GM03348 (cell line): ENCODE data around the gene IQCH.
"Not testable (repeated sequence)": the region's sequence is repeated elsewhere in the genome, so short reads cannot be mapped to it uniquely, and the experiment has no call there.

Experiments used
- DNase-seq: peaks from one replicate; pipeline ENCODE4 v3.0.0; 2012; ENCODE audit warnings: low spot score

IQCH gene

DNA sequence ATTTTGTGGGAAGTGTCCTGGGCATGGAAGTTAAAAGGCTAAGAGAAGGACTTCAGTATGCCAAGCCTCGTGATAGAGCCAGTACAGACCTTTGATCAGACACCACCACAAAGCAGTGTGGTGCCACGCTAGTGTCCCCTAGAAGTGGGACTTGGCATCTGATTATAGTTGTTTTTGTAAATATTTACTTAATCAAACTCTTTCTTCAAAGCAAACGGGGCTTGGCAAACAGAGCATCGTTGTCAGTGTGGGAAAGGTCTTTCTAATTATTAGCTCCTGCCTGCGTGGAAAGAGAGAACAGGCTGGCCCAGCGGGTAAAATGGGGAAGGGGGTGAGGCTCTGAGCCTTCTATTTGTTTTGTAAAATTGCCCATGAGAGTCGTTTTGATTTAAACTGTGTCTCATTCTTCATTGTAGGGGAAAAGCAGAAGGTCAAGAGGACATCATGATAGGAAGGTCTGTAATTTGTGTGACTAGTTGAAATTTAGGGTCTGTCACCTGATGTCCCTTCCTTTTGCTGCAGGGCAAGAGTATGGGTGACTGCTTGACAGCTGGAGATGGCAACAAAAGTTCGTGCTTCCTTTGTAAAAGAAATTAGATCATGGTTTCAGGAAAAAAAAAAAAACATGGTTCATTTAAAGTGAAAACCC, 105.0 kb downstream of the IQCH start:
- DNase-seq = no peak

GRCh38 chr15:67361100-67361499, 106.5 kb downstream of the IQCH start:
- DNase-seq = no peak

DNA sequence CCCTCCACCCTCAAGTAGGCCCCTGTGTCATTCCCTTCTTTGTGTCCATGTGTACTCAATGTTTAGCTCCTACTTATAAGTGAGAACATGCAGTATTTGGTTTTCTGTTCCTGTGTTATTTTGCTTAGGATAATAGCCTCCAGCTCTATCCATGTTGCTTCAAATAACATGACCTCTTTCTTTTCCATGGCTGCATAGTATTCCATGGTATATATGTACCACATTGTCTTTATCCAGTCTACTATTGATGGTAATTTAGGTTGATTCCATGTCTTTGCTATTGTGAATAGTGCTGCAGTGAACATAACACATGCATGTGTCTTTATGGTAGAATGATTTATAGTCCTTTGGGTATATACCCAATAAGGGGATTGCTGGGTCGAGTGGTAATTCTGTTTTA, 109.1 kb downstream of the IQCH start:
- not testable (repeated sequence) for DNase-seq

DNA sequence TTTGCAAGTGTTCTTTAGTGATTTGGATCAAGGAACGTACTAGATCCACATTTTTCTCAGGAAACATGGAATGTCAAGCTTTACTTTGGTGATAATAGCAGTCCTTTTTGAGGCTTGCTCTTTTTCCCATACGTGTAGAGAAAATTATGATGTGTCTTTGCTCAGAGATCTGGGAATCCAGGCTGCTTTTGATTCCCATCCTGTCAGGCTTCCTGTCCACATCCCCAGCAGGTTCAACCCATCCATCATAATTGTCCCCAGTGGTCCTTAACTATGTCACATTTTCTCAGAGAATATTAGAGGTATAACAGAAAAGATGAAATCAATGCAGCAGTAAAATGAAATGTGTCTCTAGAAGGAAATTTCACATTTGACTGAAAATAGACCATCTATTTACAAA, 111.4 kb downstream of the IQCH start:
- DNase-seq = no peak

DNA sequence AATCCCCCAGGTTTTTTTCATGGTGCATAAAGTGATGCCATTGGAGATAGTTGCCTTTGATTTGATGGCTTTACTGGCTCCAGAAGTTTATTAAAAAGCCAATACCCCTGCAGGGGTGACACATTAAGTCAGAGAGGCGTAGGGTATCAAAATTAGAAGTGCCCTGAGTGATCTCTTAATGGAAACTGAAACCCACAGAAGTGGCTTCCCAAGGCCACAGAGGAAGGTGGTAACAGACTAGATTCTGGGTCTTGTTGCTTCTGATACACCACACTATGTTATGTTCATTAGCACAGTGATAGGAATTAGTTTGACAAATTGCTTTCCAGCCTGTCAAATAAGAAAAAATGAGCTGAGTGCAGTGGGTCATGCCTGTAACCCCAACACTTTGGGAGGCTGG, 112.3 kb downstream of the IQCH start:
- no peak for DNase-seq

- no peak for DNase-seq
Measured at GRCh38 chr15:67369359-67369998, 114.9 kb downstream of the IQCH start.

GRCh38 chr15:67370206-67370954, 115.8 kb downstream of the IQCH start:
- no peak for DNase-seq

GRCh38 chr15:67372543-67372942, 118.0 kb downstream of the IQCH start:
- no peak for DNase-seq

DNA sequence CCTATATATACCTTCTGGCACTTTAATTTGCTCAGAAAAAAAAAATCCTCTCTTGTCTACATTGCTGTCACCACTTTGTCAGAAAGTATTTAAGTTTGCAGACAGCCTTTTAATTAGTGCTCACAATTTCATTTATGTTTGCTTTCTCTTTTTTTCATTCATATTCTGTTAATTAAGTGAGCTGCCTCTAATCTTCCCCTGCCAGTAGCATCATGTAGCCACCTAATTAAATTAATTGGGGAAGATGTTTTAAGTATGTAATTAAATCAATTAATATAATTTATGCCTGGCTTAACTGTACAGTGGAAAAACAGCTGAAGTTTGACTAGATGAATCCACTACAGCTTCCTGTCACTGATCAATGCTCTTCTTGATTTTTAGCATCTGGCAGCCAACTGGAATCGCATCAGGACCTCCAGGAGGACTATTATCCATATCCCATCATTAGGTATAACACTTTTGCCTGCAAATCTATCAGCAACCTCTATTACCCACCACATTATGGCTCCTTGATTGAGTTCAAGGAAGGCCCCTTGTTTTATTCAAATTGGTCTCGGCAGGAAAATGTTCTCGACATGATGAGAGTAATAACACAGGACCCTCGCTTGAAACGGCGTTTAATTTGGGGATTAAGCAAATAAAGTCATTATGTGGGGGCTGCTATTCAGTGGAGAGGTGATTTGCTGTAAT, 118.5 kb downstream of the IQCH start:
- DNase-seq = no peak

GRCh38 chr15:67373971-67374370, 119.4 kb downstream of the IQCH start:
- no peak for DNase-seq

DNA sequence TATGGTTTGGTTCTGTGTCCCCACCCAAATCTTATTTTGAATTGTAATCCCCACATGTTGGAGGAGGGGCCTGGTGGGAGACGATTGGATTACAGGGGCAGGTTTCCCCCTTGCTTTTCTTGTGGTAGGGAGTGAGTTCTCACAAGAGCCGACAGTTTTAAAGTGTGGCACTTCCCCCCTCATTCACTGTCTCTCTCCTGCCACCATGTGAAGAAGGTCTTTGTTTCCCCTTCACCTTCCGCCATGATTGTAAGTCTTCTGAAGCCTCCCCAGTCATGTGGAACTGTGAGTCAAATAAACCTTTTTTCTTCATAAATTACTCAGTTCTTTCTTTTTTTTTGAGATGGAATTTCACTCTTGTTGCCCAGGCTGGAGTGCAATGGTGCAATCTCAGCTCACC, 124.9 kb downstream of the IQCH start:
- no peak for DNase-seq

GRCh38 chr15:67380921-67381320, 126.3 kb downstream of the IQCH start:
- DNase-seq = no peak

DNA sequence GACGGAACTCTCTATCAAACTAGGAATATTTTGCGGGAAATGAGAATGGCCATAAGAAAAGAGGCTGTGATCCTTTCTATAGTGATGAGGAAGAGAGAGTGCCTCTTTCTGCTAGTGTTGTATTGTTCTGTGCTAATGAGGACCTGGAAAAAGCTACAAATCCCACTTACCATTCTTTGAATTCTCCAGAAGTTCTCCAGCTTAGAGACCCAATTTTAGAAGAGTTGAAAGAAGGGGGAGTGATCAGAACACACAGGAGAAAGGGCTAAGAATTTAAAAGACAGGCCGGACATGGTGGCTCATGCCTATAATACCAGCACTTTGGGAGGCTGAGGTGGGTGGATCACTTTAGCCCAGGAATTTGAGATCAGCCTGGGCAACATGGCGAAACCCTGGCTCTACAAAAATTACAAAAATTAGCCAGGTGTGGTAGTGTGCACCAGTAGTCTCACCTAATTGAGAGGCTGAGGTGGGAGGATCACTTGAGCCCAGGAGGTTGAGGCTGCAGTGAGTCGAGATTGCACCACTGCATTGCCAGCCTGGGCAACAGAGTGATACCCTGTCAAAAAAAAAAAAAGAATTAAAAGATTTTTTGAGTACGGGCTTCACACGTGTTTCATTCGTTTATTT, 126.9 kb downstream of the IQCH start:
- DNase-seq = no peak

- DNase-seq = no peak
Measured at GRCh38 chr15:67382723-67383122, 128.1 kb downstream of the IQCH start.

GRCh38 chr15:67383899-67384298, 129.3 kb downstream of the IQCH start:
- no peak for DNase-seq

- no peak for DNase-seq
Measured at GRCh38 chr15:67384761-67385160, 130.2 kb downstream of the IQCH start.

DNA sequence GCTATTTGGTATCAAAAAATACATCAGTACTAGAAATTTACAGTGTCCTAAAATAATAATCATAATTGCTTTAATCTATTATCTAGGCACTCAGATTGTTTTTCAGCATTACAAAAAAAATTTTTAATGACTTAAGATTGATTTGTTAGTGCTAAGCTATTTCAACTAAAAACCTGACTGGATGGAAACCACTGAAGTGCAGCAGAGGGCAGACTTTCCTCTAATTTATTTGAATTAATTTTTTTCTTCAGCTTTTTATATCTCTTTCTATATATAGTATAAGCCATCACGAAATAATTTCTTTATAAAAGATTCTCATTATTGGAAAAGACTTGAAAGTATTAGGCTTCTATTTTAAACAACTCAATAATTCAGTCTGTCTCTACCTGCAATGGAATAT, 131.4 kb downstream of the IQCH start:
- no peak for DNase-seq

GRCh38 chr15:67386947-67387346, 132.4 kb downstream of the IQCH start:
- no peak for DNase-seq

DNA sequence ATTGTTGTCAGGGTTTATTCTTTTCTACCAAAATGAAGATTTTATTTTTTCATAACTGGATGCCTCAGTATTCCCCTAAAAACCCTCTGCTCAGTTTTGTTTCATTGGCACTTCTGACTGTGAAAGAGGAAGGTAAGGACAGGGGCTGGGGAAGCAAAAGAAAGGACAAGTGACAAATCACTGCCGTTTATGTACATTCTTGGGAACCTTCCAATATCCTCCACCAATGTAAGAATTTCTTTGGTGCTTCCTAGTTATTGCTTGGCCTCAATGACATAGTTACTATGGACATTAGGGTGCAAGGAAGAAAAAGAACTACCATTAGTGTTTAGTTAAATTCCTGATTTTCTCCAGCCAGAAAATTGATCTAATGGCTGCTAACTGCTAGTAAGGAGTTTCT, 135.4 kb downstream of the IQCH start:
- DNase-seq = no peak

DNA sequence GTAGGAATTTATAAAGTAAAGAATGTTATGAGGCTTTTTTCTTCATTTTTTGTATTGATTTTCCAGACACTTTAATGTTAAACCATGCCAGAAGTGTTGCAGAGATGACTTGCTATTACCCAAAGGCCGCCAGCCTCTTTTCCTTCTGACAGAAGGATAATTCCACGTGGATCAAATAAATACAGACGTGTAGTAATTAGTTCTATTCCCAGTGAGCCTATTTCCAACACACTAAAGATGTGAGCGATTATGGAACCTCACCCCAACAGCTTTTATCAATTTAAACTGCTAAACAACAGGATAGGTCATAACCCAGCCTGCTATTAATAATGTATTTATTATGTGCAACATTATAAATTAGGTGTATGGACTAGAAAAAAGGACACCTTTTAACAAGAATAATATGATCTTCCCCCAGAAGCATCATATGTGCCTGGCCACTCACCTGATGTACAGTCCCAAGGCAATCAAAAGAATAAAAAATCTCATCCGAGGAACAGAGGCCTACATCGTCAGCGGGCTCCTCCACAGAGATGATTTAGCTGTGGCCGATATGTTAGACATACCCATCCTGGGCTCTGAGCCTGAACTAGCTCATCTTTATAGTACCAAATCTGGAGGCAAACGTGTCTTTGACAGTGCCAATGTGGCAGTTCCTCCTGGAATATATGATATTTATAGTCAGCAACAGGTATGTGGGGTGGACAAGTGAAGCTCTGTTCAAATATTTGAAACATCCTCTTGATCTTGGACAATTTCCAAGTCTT, 140.5 kb downstream of the IQCH start:
- no peak for DNase-seq

GRCh38 chr15:67396114-67396513, 141.5 kb downstream of the IQCH start:
- DNase-seq = no peak

DNA sequence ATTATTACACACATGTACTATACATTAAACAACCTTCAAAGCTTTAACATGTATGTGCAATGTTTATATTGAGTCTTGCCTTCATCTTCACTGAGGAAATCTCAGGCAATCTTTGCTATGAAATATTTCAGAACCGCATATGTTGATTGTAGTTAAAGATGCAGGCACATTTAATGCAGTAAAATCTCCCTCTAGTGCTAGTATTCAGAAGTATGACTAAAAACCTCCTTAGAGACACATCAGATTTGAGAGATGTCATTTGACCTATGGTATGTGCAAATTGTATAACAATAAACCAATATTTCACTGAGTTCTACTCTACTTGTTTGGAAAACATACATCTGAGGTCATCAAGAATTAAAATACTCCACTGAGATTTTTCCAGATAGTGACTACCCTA, 142.6 kb downstream of the IQCH start:
- DNase-seq = no peak
